BLaER1 treated with 17β-estradiol and CSF1 and Interleukin-3, amounts not matched to agents 10 nM and 100 nM (cell line): ENCODE measurements around the gene MED17.
"Not testable (repeated sequence)": the region's sequence is repeated elsewhere in the genome, so short reads cannot be mapped to it uniquely, and the experiment has no call there.

Experiments used
- H3K27ac ChIP-seq, 11 experiments: shearing (Covaris generic); formaldehyde crosslinking; 2 replicates each; pipeline ENCODE4 v1.8.1; 2022
- H3K27me3 ChIP-seq, 11 experiments: shearing (Covaris generic); formaldehyde crosslinking; 2 replicates each; pipeline ENCODE4 v1.8.1; 2022
- H3K36me3 ChIP-seq, 11 experiments: shearing (Covaris generic); formaldehyde crosslinking; 2 replicates each; pipeline ENCODE4 v1.8.1; 2022
- H3K4me1 ChIP-seq, 10 experiments: shearing (Covaris generic); formaldehyde crosslinking; 2 replicates each; pipeline ENCODE4 v1.8.1; 2022
- H3K4me2 ChIP-seq, 11 experiments: shearing (Covaris generic); formaldehyde crosslinking; 2 replicates each; pipeline ENCODE4 v1.8.1; 2022
- H3K4me3 ChIP-seq, 10 experiments: shearing (Covaris generic); formaldehyde crosslinking; 2 replicates each; pipeline ENCODE4 v1.8.1; 2022
- H3K9ac ChIP-seq, 11 experiments: shearing (Covaris generic); formaldehyde crosslinking; 2 replicates each; pipeline ENCODE4 v1.8.1; 2022
- H3K9me3 ChIP-seq, 11 experiments: shearing (Covaris generic); formaldehyde crosslinking; replicated peaks in 1 of 11; 2 replicates each; pipeline ENCODE4 v1.8.1; 2022
- H4K20me1 ChIP-seq, 11 experiments: shearing (Covaris generic); formaldehyde crosslinking; 2 replicates each; pipeline ENCODE4 v1.8.1; 2022
- Cebpa-rat ChIP-seq, 11 experiments: shearing (Covaris generic); IDR thresholded peaks; 2 replicates each; pipeline ENCODE4 v1.8.1; 2022

Gene MED17

DNA sequence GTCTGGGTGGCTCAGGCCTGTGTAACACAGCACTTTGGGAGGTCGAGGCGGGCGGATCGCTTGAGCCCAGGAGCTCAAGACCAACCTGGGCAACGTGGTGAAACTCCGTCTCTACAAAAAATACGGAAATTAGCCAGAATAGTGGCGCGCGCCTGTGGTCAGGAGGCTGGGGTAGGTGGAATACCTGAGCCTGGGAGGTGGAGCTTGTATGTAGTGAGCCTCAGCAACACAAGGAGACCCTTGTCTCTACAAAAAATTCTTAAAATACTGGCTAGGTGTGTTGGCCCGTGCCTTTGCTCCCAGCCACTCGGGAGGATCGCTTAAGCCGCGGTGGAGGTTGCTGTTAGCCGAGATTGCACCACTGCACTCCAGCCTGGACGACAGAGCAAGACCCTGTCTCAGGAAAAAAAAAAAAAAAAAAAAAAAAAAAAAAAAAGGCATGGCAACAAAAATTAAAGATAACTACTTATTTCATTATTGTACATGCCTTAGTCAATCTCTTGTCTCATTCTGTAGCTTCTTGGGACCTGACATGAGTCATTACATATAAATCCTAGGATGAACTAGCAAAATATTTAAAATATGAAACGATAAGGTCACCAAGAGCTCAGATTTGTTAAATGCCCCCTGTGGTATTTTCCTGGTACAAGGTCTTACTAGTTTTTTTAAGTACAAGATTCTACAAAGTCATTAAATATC lies 43.9 kb upstream of the MED17 start:
- H4K20me1 ChIP-seq: peaks cover 51 to 57% (median 54%) of the 10 kb centered on the region in 11 experiments

DNA sequence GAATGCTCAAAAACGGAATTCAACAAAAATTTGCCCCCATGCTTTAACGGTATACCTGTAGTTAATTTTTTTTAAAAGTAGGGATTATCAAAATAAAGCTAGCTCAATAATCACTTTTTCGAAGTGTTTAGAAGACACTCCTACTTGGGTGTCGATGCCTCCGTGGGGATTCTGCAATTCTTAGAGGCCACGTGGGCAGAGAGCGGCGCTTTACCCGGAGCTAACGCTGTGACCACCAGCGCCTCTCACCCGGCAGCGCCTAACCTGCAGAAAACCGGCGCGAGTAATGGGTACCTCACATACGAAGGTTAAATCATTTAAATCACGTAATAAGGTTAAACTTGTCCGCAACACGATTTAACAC lies 43.4 kb upstream of the MED17 start:
- Histone ChIP-seq H3K4me2 (peak overlapping the region; percentile 86 to 99 (median 95)), H3K9ac (peak overlapping the region; percentile 91 to 99 (median 98)), H3K4me1 (peaks cover 45 to 63% (median 53%) of the 10 kb centered on the region in 10 experiments), H3K27ac (peak overlapping the region; percentile 91 to 99 (median 97)), H3K36me3 (peaks cover 48 to 59% (median 56%) of the 10 kb centered on the region in 11 experiments), H3K27me3 (no peaks in the 10 kb centered on the region), H3K9me3 (no peaks in the 10 kb centered on the region), H4K20me1 (peaks cover 46 to 56% (median 49%) of the 10 kb centered on the region in 11 experiments), H3K4me3 (peak overlapping the region; percentile 74 to 97 (median 82))
- no peak for TF ChIP-seq Cebpa-rat (IDR thresholded peaks at IDR 0.05)

More for the DNA sequence above, 43.9 kb upstream of the MED17 start:
- peak overlapping the region; percentile 74 to 97 (median 82) for H3K4me3 ChIP-seq
- no peak for TF ChIP-seq Cebpa-rat (IDR thresholded peaks at IDR 0.05)
- no peaks in the 10 kb centered on the region for H3K9me3 ChIP-seq
- no peaks in the 10 kb centered on the region for H3K27me3 ChIP-seq
- peak overlapping the region; percentile 91 to 99 (median 97); a peak in 21 of 22 replicates for H3K27ac ChIP-seq
- H3K36me3 ChIP-seq: peaks cover 53 to 64% (median 61%) of the 10 kb centered on the region in 11 experiments
- H3K9ac ChIP-seq: peak overlapping the region; percentile 91 to 99 (median 98)
- peaks cover 50 to 68% (median 59%) of the 10 kb centered on the region in 10 experiments for H3K4me1 ChIP-seq
- peak overlapping the region; percentile 86 to 99 (median 95) for H3K4me2 ChIP-seq

DNA sequence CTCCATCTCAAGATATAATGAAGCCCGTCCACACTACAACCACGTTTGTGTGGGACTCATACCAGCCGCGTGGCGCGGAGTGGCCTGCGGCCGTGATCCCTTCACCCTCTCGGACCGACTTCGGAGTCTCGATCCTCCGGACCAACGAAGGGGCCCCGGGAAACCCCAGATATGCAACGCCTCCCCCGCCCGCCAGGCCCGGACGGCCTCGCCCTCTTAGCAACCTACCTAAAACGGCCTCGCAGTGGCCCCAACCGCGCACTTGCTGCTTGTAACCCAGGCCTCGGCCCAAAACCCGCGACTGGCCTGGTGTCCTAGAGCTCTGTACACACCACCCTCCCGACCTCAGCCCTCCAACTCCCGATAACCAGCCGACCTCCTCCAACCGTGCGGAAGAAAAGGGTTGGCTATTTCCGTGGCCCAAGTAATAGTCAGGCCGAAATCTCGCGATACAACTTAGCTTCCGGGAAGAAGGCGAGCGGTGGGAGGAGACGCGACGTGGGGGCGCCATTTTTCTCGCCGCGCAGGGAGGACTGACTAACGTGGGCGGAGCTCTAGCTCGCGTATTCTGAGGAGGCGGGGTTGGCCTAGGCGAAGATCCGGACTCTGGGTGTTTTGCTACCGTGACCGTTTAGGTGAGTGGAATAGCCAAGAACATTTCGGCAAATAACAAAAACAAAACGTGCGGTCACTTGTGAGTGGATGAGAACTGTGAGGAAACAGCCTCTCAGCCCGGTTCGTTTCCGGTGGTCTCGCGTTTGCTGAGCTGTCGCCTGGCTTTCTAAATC lies 42.8 kb upstream of the MED17 start, which contains the start of the genes C11orf54 and TAF1D:
Gene C11orf54, plus strand, starts transcription at position 579 of the 788 bp plus-strand sequence. CDS start 5,722 bp downstream, outside the sequence.
Gene TAF1D, minus strand, starts transcription at position 402 of the 788 bp plus-strand sequence. CDS start 2,191 bp downstream, outside the sequence.
- no peak for TF ChIP-seq Cebpa-rat (IDR thresholded peaks at IDR 0.05)
- H3K4me2 ChIP-seq: peak within 1 kb of the TSS; percentile 86 to 99 (median 95)
- H3K4me3 ChIP-seq: peak within 1 kb of the TSS; percentile 74 to 97 (median 82)
- H3K9ac ChIP-seq: peak within 1 kb of the TSS; percentile 91 to 99 (median 98)
- H3K27ac ChIP-seq: peak within 1 kb of the TSS; percentile 91 to 99 (median 97)
- no peaks in the 10 kb centered on the region for H3K27me3 ChIP-seq
- peaks cover 40 to 50% (median 43%) of the 10 kb centered on the region in 11 experiments for H4K20me1 ChIP-seq
- H3K4me1 ChIP-seq: peaks cover 39 to 58% (median 48%) of the 10 kb centered on the region in 10 experiments
- H3K9me3 ChIP-seq: no peaks in the 10 kb centered on the region
- peaks cover 42 to 53% (median 50%) of the 10 kb centered on the region in 11 experiments for H3K36me3 ChIP-seq

DNA sequence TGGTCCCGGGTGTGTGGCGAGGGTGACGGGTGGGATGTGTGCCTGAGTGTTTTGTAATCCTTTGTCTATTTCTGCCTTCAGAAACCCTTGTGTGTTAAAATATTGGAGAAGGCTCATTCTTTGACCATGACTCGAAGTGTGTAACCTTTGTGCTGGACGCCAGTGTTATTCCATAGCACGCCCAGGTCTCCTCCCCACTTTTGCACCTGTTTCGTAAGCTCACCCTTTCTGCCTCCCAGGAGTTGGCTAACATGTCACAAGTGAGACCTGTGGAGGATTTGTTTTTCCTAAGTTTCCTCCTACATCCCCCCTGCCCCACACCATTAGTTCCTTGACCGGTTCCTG lies 42.2 kb upstream of the MED17 start:
- H3K4me2 ChIP-seq: peak overlapping the region; percentile 71 to 94 (median 85)
- no peaks in the 10 kb centered on the region for H3K27me3 ChIP-seq
- H3K36me3 ChIP-seq: peaks cover 37 to 48% (median 45%) of the 10 kb centered on the region in 11 experiments

DNA sequence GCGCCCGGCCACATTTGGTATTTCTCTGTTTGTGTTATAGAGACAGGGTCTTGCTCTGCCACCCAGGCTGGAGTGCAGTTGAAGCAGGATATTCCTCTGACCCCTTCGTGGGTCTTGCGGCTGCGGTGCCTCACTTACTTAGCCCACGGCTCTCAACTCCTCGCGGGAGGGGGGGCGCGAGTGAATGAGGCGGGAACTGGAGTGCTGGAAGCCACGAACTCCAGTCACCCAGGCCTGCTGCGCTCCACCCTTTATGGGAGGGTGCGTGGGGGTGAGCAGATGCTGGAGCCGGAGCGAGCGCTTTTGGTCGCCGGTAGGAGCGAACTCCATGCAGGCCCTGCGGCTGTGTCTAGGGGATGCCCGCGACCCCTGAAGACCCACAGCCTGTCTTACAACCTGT lies 40.8 kb upstream of the MED17 start:
- Histone ChIP-seq H3K27me3 (no peaks in the 10 kb centered on the region), H3K4me1 (peaks cover 21 to 38% (median 28%) of the 10 kb centered on the region in 10 experiments), H4K20me1 (peaks cover 20 to 30% (median 23%) of the 10 kb centered on the region in 11 experiments), H3K9me3 (no peaks in the 10 kb centered on the region), H3K9ac (peak overlapping the region in 3 of 11 experiments; percentile 18 to 95 (median 95); a peak in 1 of 22 replicates), H3K27ac (peak overlapping the region in 2 of 11 experiments; percentile 97 to 99; a peak in 3 of 22 replicates), H3K36me3 (peaks cover 22 to 37% (median 34%) of the 10 kb centered on the region in 11 experiments), H3K4me2 (peak overlapping the region in 10 of 11 experiments; percentile 3 to 94 (median 82); a peak in 15 of 22 replicates), H3K4me3 (no peak overlapping the region)
- TF ChIP-seq Cebpa-rat (IDR thresholded peaks at IDR 0.05): no peak

More for the DNA sequence above, 42.2 kb upstream of the MED17 start:
- peak in 3 of 11 experiments; percentile 24 to 43 (median 42); a peak in 2 of 22 replicates for TF ChIP-seq Cebpa-rat (IDR thresholded peaks at IDR 0.05)
- H3K4me1 ChIP-seq: peaks cover 34 to 52% (median 42%) of the 10 kb centered on the region in 10 experiments
- H3K9ac ChIP-seq: peak overlapping the region; percentile 91 to 99 (median 98)
- H3K4me3 ChIP-seq: peak overlapping the region; percentile 74 to 97 (median 82)
- peaks cover 34 to 45% (median 37%) of the 10 kb centered on the region in 11 experiments for H4K20me1 ChIP-seq
- H3K27ac ChIP-seq: peak overlapping the region; percentile 91 to 99 (median 97)
- no peaks in the 10 kb centered on the region for H3K9me3 ChIP-seq

DNA sequence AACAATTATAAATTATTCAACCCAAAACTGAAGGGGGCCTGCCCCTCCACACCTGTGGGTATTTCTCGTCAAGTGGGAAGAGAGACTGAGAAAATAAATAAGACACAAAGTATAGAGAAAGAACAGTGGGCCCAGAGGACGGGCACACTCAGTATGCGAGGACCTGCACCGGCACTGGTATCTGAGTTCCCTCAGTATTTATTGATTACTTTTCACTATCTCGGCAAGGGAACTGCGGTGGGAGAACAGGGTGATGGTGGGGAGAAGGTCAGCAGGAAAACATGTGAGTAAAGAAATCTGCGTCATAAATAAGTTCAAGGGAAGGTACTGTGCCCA lies 39.4 kb upstream of the MED17 start:
- Histone ChIP-seq H3K4me1 (peaks cover 14 to 25% (median 17%) of the 10 kb centered on the region in 10 experiments), H3K27ac (no peak overlapping the region), H3K9me3 (no peaks in the 10 kb centered on the region), H3K4me2 (peak overlapping the region in 1 of 11 experiments; percentile 2; a peak in 2 of 22 replicates), H4K20me1 (peaks cover 7 to 17% (median 9%) of the 10 kb centered on the region in 11 experiments; a peak in 21 of 22 replicates), H3K4me3 (no peak overlapping the region), H3K36me3 (peaks cover 9 to 37% (median 26%) of the 10 kb centered on the region in 11 experiments), H3K9ac (peak overlapping the region in 1 of 11 experiments; percentile 2; a peak in 1 of 22 replicates), H3K27me3 (no peaks in the 10 kb centered on the region)
- TF ChIP-seq Cebpa-rat (IDR thresholded peaks at IDR 0.05): no peak

DNA sequence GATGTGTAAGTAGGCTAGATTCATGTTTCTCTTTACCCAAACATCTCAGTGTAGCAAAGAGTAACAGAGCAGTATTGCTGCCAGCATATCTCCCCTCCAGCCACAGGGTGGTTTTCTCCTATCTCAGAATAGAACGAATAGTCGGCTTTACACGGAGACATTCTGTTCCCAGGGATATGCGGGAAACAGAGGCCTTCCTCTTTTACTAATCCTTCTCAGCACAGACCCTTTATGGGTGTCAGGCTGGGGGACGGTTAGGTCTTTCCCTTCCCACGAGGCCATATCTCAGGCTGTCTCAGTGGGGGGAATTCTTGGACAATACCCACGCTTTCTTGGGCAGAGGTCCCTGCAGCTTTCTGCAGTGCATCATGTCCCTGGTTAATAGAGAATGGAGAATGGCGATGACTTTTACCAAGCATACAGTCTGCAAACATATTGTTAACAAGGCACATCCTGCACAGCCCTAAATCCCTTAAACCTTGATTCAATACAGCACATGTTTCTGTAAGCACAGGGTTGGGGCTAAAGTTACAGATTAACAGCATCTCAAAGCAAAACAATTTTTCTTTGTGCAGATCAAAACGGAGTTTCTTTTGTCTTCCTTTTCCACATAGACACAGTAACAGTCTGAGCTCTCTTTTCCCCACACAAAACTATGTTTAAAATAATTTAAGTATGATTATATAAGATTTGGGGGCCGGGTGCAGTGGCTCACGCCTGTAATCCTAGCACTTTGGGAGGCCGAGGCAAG lies 38.9 kb upstream of the MED17 start:
- not testable (repeated sequence) for H3K27me3 ChIP-seq, H3K27ac ChIP-seq, H3K4me3 ChIP-seq, H3K9me3 ChIP-seq
- 0 out of 22 replicates have a peak overlapping the region, but pooled peaks of 1 of the 11 experiments have one; percentile 2 for H3K4me2 ChIP-seq
- H3K9ac ChIP-seq: peak overlapping the region in 1 of 11 experiments; percentile 2; a peak in 1 of 22 replicates
- H3K36me3 ChIP-seq: peaks cover 4 to 31% (median 20%) of the 10 kb centered on the region in 11 experiments
- peaks cover 1 to 11% (median 4%) of the 10 kb centered on the region in 11 experiments; a peak in 18 of 22 replicates for H4K20me1 ChIP-seq
- H3K4me1 ChIP-seq: peaks cover 10 to 25% (median 17%) of the 10 kb centered on the region in 10 experiments

DNA sequence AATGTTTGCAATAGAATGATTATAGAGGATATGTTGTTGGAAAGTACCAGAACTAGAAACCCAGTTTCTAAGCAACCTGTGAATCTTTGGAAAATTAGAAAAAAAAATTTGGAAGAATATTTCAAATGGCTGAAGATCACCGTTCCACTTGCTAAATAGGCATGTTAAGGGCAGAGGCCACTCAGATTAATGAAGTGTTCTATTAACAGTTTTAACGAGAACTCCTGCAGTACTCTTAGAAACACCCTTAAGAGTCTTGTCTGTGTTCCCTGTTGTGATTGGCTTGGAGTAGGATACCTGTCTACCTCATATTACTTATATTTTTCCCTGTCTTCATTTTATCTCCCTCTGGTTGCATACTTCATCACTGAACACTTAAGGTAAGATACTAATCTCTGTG lies 38.0 kb upstream of the MED17 start:
- no peak overlapping the region for H3K4me2 ChIP-seq
- peaks cover 4 to 30% (median 18%) of the 10 kb centered on the region in 11 experiments; a peak in 20 of 22 replicates for H3K36me3 ChIP-seq
- peaks cover 0 to 9% (median 0%) of the 10 kb centered on the region in 11 experiments; a peak in 1 of 22 replicates for H4K20me1 ChIP-seq
- no peak for TF ChIP-seq Cebpa-rat (IDR thresholded peaks at IDR 0.05)
- no peak overlapping the region for H3K4me3 ChIP-seq
- H3K4me1 ChIP-seq: peaks cover 10 to 25% (median 17%) of the 10 kb centered on the region in 10 experiments
- no peaks in the 10 kb centered on the region for H3K9me3 ChIP-seq
- no peaks in the 10 kb centered on the region for H3K27me3 ChIP-seq
- H3K27ac ChIP-seq: no peak overlapping the region
- H3K9ac ChIP-seq: no peak overlapping the region
